Small intestine (tissue), 16 donors: ENCODE measurements around the gene EIF2AK3. TPM values are rescaled to one million over a fixed set of nuclear protein-coding genes. Genes with fewer than 3 reads are reported as not detected.

Experiments used
- DNase-seq, 2 donors: peaks; one replicate each; pipeline versions ENCODE4 v3.0.0 to v3.0.0-alpha.2; 2013
- FAIRE-seq: peaks from 2 replicates; lab custom pipeline; 2012; peaks lifted over from hg19 to GRCh38; lab: Jason Lieb, UNC
- H3K27ac ChIP-seq, 3 donors: one replicate each; pipeline ENCODE4 v1.5.1; 2013; ENCODE audit warnings: low read length in 2 of 3, mild to moderate bottlenecking in 2 of 3, control low read depth in 1 of 3, inconsistent platforms in 1 of 3, low read depth in 1 of 3, moderate library complexity in 1 of 3
- H3K27me3 ChIP-seq, 3 donors: one replicate each; pipeline ENCODE4 v1.6.1; 2013; ENCODE audit warnings: low read length in 3 of 3, inconsistent platforms in 1 of 3; ENCODE audit not compliant: control insufficient read depth in 3 of 3, insufficient read depth in 3 of 3
- H3K36me3 ChIP-seq, 3 donors: one replicate each; pipeline ENCODE4 v1.6.1; 2013; ENCODE audit warnings: low read length in 3 of 3, inconsistent platforms in 1 of 3, low read depth in 1 of 3, mild to moderate bottlenecking in 1 of 3, moderate library complexity in 1 of 3; ENCODE audit not compliant: control insufficient read depth in 3 of 3, insufficient read depth in 2 of 3
- H3K4me1 ChIP-seq, 3 donors: one replicate each; pipeline ENCODE4 v1.6.1; 2013; ENCODE audit warnings: low read length in 2 of 3, inconsistent platforms in 1 of 3, low read depth in 1 of 3, mild to moderate bottlenecking in 1 of 3, moderate library complexity in 1 of 3; ENCODE audit not compliant: control insufficient read depth in 3 of 3, insufficient read depth in 2 of 3
- H3K4me3 ChIP-seq, 3 donors: one replicate each; pipeline ENCODE4 v1.5.1; 2013; ENCODE audit warnings: low read length in 3 of 3, control low read depth in 1 of 3, inconsistent platforms in 1 of 3, low read depth in 1 of 3, mild to moderate bottlenecking in 1 of 3, moderate library complexity in 1 of 3
- H3K9me3 ChIP-seq, 2 donors: one replicate each; pipeline ENCODE4 v1.6.1; 2013; ENCODE audit warnings: low read depth in 1 of 2, low read length in 1 of 2; ENCODE audit not compliant: control insufficient read depth in 2 of 2, insufficient read depth in 1 of 2
- WGBS, 3 donors: extraction: QIAGEN DNeasy Blood & Tissue Kit; methylation state at CpG; one replicate each; pipeline ENCODE4 v1.1.7; 2013; 5-methylcytosine and 5-hydroxymethylcytosine counted together
- long read RNA-seq, 10 donors: transcript quantifications; one replicate each; lab custom pipeline, GENCODE V29; 2026
- polyA plus RNA-seq, 4 donors: library from polyadenylated mRNA; stranded (reverse) in 3 of 4; unstranded in 1 of 4; fragments of 200-250 nt in 3 of 4; fragments of 120-200 nt in 1 of 4; gene quantifications; one replicate each; pipeline versions ENCODE4 v1.2.1 to v1.2.3, GENCODE V29; 2013
- donor health status: healthy with polysubstance abuse.
- donor health status: control.
- donor health status: control.
- donor health status: Bipolar disorder and iron deficiency.
- donor health status: healthy.

EIF2AK3 gene
- polyA plus RNA-seq = 10 to 100 TPM in 1 of 4 donors, 1 to 10 TPM in 3; 2.7 to 16.9 (median 5.4) TPM
- long read RNA-seq, donor 1 = 0 reads
- long read RNA-seq, donor 2, full-length matches to known transcripts = 1 of 1 reads
- long read RNA-seq, donor 2, partial matches to known transcripts = 0 of 1 reads
- long read RNA-seq, donor 2, other reads (novel, unspliced or antisense) = 0 of 1 reads
- long read RNA-seq, donor 3 = 0 reads
- long read RNA-seq, donor 4 = 0 reads
- long read RNA-seq, donor 5 = 0 reads
- long read RNA-seq, donor 6 = 0 reads
- long read RNA-seq, donor 7 = 0 reads
- long read RNA-seq, donor 8 = 0 reads
- long read RNA-seq, donor 9 = 0 reads
- long read RNA-seq, donor 10, full-length matches to known transcripts = 2 of 7 reads
- long read RNA-seq, donor 10, partial matches to known transcripts = 5 of 7 reads
- long read RNA-seq, donor 10, other reads (novel, unspliced or antisense) = 0 of 7 reads

DNA sequence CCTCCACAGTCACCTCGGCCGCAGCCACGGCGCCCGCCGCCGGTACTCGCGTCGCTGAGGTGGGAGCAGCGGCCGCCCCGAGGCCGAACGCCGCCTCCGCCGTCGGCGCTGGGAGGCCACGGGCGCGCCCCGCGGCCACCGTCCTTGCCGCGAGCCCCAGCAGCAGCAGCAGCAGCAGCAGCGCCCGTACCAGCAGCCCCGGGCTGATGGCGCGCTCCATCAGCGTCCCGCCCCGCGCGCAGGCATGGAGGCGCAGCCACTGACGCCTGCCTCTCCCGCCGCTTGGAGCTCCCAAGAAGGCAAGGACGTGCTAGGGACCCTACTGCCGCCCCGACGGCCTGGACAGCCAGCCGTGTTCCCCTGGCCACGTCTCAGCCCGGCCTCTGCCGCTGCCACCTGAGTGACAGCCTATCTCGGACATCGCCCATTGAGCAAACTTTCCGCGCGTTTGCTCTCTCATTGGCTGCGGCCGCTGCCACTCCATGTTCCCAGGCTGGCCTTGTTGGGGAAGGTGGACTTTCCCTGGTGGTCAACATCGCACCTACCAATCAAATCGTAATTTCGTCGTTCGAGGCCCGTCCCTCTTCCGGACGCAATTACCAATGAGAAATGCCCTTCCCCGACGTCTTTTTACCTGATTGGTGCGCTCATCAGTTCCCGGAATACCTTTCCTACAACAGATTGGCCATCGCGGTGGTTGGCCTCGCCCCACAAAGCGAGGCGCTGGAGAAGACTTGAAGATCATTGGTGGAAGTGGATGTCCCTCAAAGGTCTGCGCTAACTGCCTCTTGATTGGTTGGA, at the start of gene EIF2AK3:
TSS of gene EIF2AK3 (minus strand) at position 410 of the 801 bp plus-strand sequence. CDS start at position 220, 190 bp downstream.
- H3K36me3 ChIP-seq = no peaks in the 10 kb centered on the region
- no peaks in the 10 kb centered on the region for H3K27me3 ChIP-seq
- peak within 1 kb of the TSS; percentile 94 to 99 (median 99) for H3K27ac ChIP-seq
- H3K4me3 ChIP-seq = peak within 1 kb of the TSS; percentile 85 to 96 (median 85)
- 0% methylated on average over 58 to 75 of the region's 75 CpGs for WGBS, 3 donors
- peak; percentile 65 for FAIRE-seq
- H3K4me1 ChIP-seq = peaks cover 0 to 18% (median 6%) of the 10 kb centered on the region in 3 donors
- DNase-seq = peak; percentile 100
- no peaks in the 10 kb centered on the region for H3K9me3 ChIP-seq

DNA sequence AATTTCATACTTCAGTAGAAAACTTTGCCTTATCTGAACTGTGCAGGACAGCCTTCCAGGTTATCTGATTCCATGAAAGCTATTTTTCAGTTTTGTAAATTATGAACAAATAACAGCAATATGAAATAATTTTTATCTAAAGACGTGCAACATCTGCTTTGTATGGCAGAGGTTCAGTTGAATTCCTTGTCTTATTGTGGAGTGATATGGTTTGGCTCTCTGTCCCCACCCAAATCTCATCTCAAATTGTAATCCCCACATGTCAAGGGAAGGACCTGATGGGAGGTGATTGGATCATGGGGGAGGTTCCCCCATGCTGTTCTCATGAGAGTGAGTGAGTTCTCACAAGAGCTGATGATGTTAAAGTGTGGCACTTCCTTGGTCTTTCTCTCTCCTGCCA, 46.1 kb upstream of the EIF2AK3 start:
- no peaks in the 10 kb centered on the region for H3K4me1 ChIP-seq
- no peak overlapping the region for H3K4me3 ChIP-seq
- H3K9me3 ChIP-seq = no peaks in the 10 kb centered on the region
- H3K36me3 ChIP-seq = no peaks in the 10 kb centered on the region
- H3K27ac ChIP-seq = no peak overlapping the region
- WGBS, 3 donors = 70 to 79% (median 73%) methylated on average over 1 of the region's 1 CpG
- no peak for FAIRE-seq
- DNase-seq = no peak
- no peaks in the 10 kb centered on the region for H3K27me3 ChIP-seq

DNA sequence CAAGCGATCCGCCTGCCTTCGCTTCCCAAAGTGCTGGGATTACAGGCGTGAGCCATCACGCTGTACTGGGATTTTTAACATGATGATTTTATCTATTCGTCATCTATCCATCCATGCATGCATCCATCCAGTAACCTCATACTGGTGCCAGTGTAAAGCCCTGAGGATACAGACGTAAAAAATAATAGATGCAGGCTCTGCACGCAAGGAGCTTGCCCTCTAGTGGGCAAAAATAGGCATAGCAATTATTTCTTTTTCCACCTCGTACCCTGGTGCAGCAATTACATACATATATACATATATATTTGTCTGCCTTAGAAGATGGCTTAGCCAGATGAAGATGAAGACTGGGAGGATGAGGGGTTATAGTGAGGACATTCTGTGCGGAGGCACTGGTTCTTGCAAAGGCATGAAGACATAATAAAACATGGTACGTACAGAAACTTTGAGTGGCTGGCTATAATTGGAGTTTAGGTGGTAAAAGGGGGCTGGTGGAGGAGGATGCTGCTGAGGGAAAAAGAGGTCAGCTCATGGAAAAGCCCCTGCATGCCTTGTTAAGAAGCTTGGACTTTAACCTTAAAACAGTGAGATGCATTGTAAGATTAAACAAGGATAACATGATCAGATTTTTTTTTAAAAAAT, 44.6 kb upstream of the EIF2AK3 start:
- H3K27ac ChIP-seq = no peak overlapping the region
- H3K4me3 ChIP-seq = no peak overlapping the region
- H3K4me1 ChIP-seq = no peaks in the 10 kb centered on the region
- FAIRE-seq = no peak
- H3K9me3 ChIP-seq = no peaks in the 10 kb centered on the region
- no peaks in the 10 kb centered on the region for H3K36me3 ChIP-seq
- DNase-seq = peak; percentile 44 to 61
- no peaks in the 10 kb centered on the region for H3K27me3 ChIP-seq
- WGBS, 3 donors = 46 to 54% (median 52%) methylated on average over 11 of the region's 11 CpGs

DNA sequence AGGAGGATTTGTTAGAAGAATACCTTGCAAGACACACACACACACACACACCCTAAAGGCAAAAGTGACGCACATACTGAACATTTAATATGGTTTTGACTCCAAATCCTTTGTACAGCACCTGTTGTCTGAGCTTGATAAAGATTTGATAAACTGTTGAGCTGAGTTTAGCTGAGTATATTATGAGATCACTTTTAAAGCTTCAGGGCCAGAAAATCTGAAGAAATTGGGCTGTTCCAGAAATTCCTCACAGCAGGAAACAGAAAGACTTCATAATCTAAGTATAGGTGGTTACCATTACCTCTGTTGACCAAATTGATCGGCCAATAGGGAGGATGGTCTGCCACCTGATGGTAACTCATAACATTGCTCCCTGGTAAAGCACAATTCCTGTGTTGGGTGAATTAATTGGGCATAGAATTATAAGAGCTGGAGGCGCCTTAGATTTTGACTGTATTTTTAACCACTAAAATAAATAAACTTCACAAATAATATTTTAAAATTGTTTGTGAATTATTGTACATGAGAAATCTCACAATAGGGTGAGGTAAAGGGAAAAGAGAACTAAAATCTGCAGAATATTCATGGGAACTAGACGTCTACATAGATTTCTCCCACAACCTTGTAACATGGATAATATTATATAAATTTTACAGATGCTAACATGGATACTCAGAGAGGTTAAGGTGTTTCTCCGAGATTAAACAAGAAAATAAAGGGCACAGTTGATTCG, 42.4 kb upstream of the EIF2AK3 start:
- Histone ChIP-seq H3K27ac (no peak overlapping the region), H3K4me1 (no peaks in the 10 kb centered on the region), H3K27me3 (no peaks in the 10 kb centered on the region), H3K9me3 (no peaks in the 10 kb centered on the region), H3K36me3 (no peaks in the 10 kb centered on the region), H3K4me3 (no peak overlapping the region)
- peak in 1 of 2 donors; percentile 57 for DNase-seq
- FAIRE-seq = no peak
- WGBS, 3 donors = 67 to 71% (median 69%) methylated on average over 6 of the region's 6 CpGs

DNA sequence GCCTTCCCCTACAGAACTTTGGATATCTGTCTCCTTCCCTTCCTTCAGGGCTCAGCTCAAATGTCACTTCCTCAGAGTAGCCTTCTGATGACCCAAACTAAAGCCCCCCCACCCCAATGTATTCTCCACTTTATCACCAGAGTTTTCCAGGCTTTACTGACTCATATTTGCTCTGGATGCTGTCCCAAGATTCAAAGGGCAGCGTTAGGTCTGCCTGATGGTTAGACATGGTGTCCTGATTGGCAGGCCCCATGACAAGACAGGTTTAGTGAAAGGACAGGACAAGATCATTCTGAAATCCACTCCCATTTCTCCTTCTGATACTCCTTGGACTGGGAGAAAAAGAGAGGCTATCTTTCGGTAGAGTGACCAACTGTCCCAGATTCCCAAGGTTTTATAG, 41.6 kb upstream of the EIF2AK3 start:
- no peak overlapping the region for H3K27ac ChIP-seq
- WGBS, 3 donors = 64 to 83% (median 65%) methylated on average over 2 of the region's 2 CpGs
- peaks cover 0 to under 1% of the 10 kb centered on the region in 2 donors for H3K9me3 ChIP-seq
- H3K27me3 ChIP-seq = no peaks in the 10 kb centered on the region
- H3K4me1 ChIP-seq = no peaks in the 10 kb centered on the region
- DNase-seq (no peak), FAIRE-seq (no peak)
- H3K4me3 ChIP-seq = no peak overlapping the region
- no peaks in the 10 kb centered on the region for H3K36me3 ChIP-seq

DNA sequence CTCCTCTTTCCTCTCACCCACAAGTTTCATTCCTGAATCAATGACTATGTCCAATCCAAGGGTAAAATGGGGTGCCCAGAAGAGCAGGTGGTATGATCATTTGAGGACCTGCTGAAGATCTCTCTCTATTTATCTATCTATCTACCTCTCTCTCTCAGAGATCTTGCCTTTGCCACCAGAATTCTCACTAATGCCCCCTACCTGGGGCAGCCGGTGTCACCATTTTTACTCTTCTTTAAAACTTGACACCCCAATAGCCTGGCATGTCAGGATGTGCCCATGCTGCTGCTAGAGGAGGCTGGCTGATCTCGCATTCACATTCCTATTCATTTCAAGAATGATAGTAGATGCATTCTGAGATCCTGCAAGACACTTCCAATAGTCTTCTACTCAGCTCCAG, 40.0 kb upstream of the EIF2AK3 start:
- Histone ChIP-seq H3K27ac (no peak overlapping the region), H3K36me3 (no peaks in the 10 kb centered on the region), H3K4me3 (no peak overlapping the region), H3K4me1 (no peaks in the 10 kb centered on the region), H3K27me3 (no peaks in the 10 kb centered on the region), H3K9me3 (peaks cover 0 to 6% of the 10 kb centered on the region in 2 donors)
- 85 to 98% (median 90%) methylated on average over 2 of the region's 2 CpGs for WGBS, 3 donors
- DNase-seq (no peak), FAIRE-seq (no peak)

DNA sequence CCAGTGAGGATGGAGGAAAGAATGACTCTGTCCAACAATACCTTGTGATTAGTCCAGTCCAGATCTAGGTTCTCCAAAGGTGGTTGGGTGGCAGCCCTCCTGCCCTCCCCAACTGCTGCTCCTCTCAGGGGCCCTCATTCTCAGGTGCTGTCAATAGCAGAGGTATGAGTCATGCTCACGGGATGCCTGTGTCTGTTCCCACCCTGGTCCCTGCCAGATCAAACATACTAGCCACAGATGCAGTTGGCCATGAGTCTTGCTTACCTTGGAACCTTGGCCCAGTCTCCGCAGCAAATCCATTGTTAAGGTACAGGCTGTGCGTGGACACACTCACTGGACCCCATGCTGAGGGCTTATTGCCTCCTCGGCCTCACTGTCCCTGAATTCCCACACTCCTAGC, 39.3 kb upstream of the EIF2AK3 start:
- Histone ChIP-seq H3K36me3 (no peaks in the 10 kb centered on the region), H3K27ac (no peak overlapping the region), H3K27me3 (no peaks in the 10 kb centered on the region), H3K4me3 (no peak overlapping the region), H3K4me1 (no peaks in the 10 kb centered on the region), H3K9me3 (peaks cover 0 to 6% of the 10 kb centered on the region in 2 donors)
- WGBS, 3 donors = 71 to 87% (median 87%) methylated on average over 4 of the region's 4 CpGs
- DNase-seq (no peak), FAIRE-seq (no peak)
